Type B pancreatic cell (in vitro differentiated cells): ENCODE data around the gene GMPR. TPM values are rescaled to one million over a fixed set of nuclear protein-coding genes. Genes with fewer than 3 reads are reported as not detected.

ENCODE experiments used
- DNase-seq: peaks from one replicate; pipeline ENCODE4 v3.0.0; 2021; ENCODE audit warnings: mixed read lengths; ENCODE audit not compliant: unreplicated experiment; ENCODE audit errors: extremely low spot score
- H3K27ac Mint-ChIP-seq: 2 replicates; pipeline ENCODE4 v1.8.0; 2021; ENCODE audit warnings: mild to moderate bottlenecking, mixed read lengths
- H3K27me3 Mint-ChIP-seq: 2 replicates; pipeline ENCODE4 v1.8.0; 2021; ENCODE audit warnings: mixed read lengths
- H3K36me3 Mint-ChIP-seq: 2 replicates; pipeline ENCODE4 v1.8.0; 2021; ENCODE audit warnings: mixed read lengths
- H3K4me1 Mint-ChIP-seq: one replicate; pipeline ENCODE4 v1.8.0; 2021; ENCODE audit warnings: mixed read lengths; ENCODE audit not compliant: unreplicated experiment
- H3K4me3 Mint-ChIP-seq: 2 replicates; pipeline ENCODE4 v1.8.0; 2021; ENCODE audit warnings: mild to moderate bottlenecking, mixed read lengths
- H3K9me3 Mint-ChIP-seq: 2 replicates; pipeline ENCODE4 v1.8.0; 2021; ENCODE audit warnings: mixed read lengths
- CTCF ChIP-seq: fragments of 200-600 bp; sonication (generic); conservative IDR thresholded peaks from 2 replicates; pipeline ENCODE4 v1.5.0; 2021; ENCODE audit warnings: antibody characterized with exemption, mild to moderate bottlenecking
- total RNA-seq: library from RNA; stranded (reverse); gene quantifications from 2 replicates; pipeline ENCODE4 v1.2.1, GENCODE V29; 2021; ENCODE audit warnings: low replicate concordance

Gene GMPR
- total RNA-seq, 1 donor from 2014 or later, result 3.8 TPM

GRCh38 chr6:16311763-16312162 lies 73.4 kb downstream of the GMPR start:
- H3K27me3 Mint-ChIP-seq, result no peaks in the 10 kb centered on the region
- H3K27ac Mint-ChIP-seq, result no peak overlapping the region

GRCh38 chr6:16313732-16314131 lies 75.3 kb downstream of the GMPR start:
- Mint-ChIP-seq H3K36me3 (peaks cover 6% of the 10 kb centered on the region), H3K4me1 (no peaks in the 10 kb centered on the region), H3K9me3 (no peaks in the 10 kb centered on the region), H3K27ac (no peak overlapping the region), H3K27me3 (no peaks in the 10 kb centered on the region), H3K4me3 (no peak overlapping the region)
- TF ChIP-seq CTCF, result no peak
- DNase-seq, result no peak

More at GRCh38 chr6:16311763-16312162, 73.4 kb downstream of the GMPR start:
- Mint-ChIP-seq H3K9me3 (no peaks in the 10 kb centered on the region), H3K4me1 (no peaks in the 10 kb centered on the region), H3K4me3 (no peak overlapping the region), H3K36me3 (peaks cover 10% of the 10 kb centered on the region)
- no peak for TF ChIP-seq CTCF
- no peak for DNase-seq

- H3K36me3 Mint-ChIP-seq, result peaks cover 6% of the 10 kb centered on the region
- no peak for DNase-seq
- no peak overlapping the region for H3K4me3 Mint-ChIP-seq
- H3K9me3 Mint-ChIP-seq, result no peaks in the 10 kb centered on the region
- H3K27ac Mint-ChIP-seq, result no peak overlapping the region
- no peak for TF ChIP-seq CTCF
- peaks cover 5% of the 10 kb centered on the region for H3K4me1 Mint-ChIP-seq
- H3K27me3 Mint-ChIP-seq, result no peaks in the 10 kb centered on the region
Observed at GRCh38 chr6:16314296-16314695, 75.9 kb downstream of the GMPR start.

- H3K4me3 Mint-ChIP-seq, result no peak overlapping the region
- no peaks in the 10 kb centered on the region for H3K27me3 Mint-ChIP-seq
- no peak overlapping the region for H3K27ac Mint-ChIP-seq
- H3K36me3 Mint-ChIP-seq, result no peaks in the 10 kb centered on the region
- H3K4me1 Mint-ChIP-seq, result peaks cover 14% of the 10 kb centered on the region
- peak; percentile 88 for TF ChIP-seq CTCF
- no peaks in the 10 kb centered on the region for H3K9me3 Mint-ChIP-seq
- DNase-seq, result no peak
Observed at GRCh38 chr6:16316741-16317251, 78.4 kb downstream of the GMPR start.

- TF ChIP-seq CTCF, result no peak
- H3K4me1 Mint-ChIP-seq, result peaks cover 24% of the 10 kb centered on the region
- no peak for DNase-seq
- no peaks in the 10 kb centered on the region for H3K9me3 Mint-ChIP-seq
- H3K27me3 Mint-ChIP-seq, result no peaks in the 10 kb centered on the region
- H3K4me3 Mint-ChIP-seq, result no peak overlapping the region
- H3K27ac Mint-ChIP-seq, result no peak overlapping the region
- peaks cover 5% of the 10 kb centered on the region for H3K36me3 Mint-ChIP-seq
Observed at GRCh38 chr6:16318538-16318937, 80.2 kb downstream of the GMPR start.
